Skin epidermis (tissue), 12 donors: Measurements from ENCODE around the gene APLP1.
A peak's percentile ranks its signal among the peaks of the same experiment; 100 is the strongest.
"Not testable (repeated sequence)": the region's sequence is repeated elsewhere in the genome, so short reads cannot be mapped to it uniquely, and the experiment has no call there.

Experiments
- H3K27ac ChIP-seq, 21 experiments: fragments of 200-600 bp; sonication (generic) in 11 of 21; one replicate each; pipeline ENCODE4 v1.5.0; 2020; ENCODE audit warnings: mild to moderate bottlenecking in 3 of 21, inconsistent platforms in 2 of 21, moderate library complexity in 2 of 21
- H3K4me3 ChIP-seq, 7 experiments: fragments of 200-600 bp; sonication (generic) in 2 of 7; one replicate each; pipeline ENCODE4 v1.5.0; 2020; ENCODE audit warnings: inconsistent platforms in 2 of 7, mild to moderate bottlenecking in 2 of 7, moderate library complexity in 1 of 7

Gene APLP1

DNA sequence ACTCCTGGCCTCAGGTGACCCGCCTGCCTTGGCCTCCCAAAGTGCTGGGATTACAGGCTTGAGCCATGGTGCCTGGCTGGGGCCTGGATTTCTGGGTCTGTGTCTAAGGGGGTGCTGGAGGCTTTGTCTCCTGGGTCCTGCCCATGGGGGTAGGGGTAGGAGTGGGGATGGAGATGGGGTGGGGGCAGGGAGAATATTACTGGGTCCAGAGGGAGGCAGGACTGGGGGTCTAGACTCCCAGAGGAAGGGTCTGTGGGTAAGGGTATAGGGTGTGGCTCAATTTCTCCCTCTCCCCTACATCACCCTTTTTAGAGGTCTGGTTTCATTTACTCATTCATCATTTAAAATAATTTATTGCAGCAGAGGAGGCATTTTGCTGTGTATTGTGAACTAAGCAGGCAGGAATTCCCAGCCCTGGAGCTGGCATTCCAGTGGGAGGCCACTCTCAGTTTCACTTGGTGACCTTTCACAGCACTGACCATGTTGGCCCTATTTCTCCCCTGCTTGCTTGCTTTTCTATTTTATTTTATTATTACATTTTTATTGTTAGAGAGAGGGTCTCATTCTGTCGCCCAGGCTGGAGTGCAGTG lies 32.8 kb downstream of the APLP1 start:
- Histone ChIP-seq H3K27ac (peak overlapping the region in 19 of 21 experiments; percentile 77 to 97 (median 91)), H3K4me3 (peak overlapping the region in 6 of 7 experiments; percentile 48 to 83 (median 71))

DNA sequence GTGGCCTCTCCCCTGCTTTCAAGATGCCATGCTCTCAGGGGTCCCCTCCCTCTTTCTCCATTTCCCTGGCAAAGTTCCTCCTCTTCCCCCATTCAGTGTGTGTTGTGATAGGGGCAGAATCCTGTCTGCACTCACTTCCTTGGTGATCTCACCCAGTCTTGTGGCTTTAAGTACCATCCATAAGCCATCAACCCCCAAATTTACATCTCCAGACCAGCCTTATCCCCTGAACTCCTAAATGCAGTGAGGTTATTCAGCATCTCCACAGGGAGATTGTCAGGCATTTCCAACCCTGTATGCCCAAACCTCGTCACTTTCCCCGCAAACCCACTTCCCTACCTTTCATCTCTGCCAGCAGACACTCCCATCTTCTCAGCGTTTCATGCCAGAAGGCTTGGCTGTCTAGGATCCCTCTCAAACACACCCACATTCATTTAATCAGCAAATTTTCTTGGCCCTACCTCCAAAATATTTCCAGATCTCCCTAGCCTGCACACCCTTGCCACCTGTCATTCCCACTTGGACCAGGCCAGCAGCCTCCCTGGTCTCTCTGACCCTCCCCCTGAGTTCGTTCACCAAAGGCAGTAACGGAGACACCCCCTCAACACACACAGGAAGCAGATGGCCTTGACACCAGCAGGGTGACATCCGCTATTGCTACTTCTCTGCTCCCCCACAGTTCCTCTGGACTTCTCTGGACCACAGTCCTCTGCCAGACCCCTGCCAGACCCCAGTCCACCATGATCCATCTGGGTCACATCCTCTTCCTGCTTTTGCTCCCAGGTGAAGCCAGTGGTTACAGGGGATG lies 33.7 kb downstream of the APLP1 start, which contains the start of gene HCST:
HCST (plus strand) TSS at position 676 of the 808 bp plus-strand sequence; CDS start at position 741, 65 bp downstream.
- Histone ChIP-seq H3K27ac (peak within 1 kb of the TSS in 20 of 21 experiments; percentile 67 to 97 (median 91)), H3K4me3 (peak within 1 kb of the TSS; percentile 5 to 83 (median 18))

DNA sequence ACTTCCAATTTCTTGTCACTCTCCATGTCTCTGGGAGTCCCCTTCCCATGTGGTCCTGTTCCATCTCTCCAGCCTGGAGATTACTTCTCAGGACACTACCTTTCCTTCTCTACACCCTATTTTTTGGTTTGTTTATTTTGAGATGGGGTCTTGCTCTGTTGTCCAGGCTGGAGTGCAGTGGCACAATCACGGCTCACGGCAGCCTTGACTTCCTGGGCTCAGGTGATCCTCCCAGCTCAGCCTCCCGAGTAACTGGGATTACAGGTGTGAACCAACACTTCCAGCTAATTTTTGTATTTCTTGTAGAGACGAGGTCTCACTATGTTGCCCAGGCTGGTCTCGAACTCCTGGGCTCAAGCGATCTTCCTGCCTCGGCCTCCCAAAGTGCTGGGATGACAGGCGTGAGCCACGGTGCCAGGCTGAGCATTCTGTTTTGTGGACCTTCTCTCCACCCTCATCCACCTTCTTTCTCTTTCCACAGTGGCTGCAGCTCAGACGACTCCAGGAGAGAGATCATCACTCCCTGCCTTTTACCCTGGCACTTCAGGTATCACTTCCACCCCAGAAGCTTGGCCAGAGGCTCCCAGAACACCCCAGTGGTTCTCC lies 34.6 kb downstream of the APLP1 start:
- H3K27ac ChIP-seq, result peak overlapping the region in 20 of 21 experiments; percentile 47 to 97 (median 90)
- peak overlapping the region; percentile 5 to 69 (median 18) for H3K4me3 ChIP-seq

DNA sequence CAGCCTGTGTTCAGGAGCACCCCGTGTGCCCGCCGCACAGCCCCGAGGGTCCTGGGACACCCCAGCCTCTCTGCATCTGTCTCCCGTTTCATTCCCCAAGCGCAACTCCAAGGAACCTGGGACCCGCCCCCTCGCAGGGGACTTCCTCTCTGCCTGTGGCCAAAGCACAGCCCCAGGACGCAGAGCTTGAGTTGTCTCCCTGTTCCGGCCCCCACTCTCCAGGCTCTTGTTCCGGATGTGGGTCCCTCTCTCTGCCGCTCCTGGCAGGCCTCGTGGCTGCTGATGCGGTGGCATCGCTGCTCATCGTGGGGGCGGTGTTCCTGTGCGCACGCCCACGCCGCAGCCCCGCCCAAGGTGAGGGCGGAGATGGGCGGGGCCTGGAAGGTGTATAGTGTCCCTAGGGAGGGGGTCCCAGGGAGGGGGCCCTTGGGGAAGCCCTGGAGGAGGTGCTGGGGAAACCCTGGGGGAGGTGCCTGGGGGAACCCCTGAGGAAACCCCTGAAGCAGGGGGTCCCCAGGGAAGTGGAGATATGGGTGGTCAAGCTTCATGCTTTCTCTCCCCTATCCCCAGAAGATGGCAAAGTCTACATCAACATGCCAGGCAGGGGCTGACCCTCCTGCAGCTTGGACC lies 35.3 kb downstream of the APLP1 start:
- H3K27ac ChIP-seq, result peak overlapping the region in 20 of 21 experiments; percentile 64 to 97 (median 90)
- H3K4me3 ChIP-seq, result peak overlapping the region; percentile 5 to 69 (median 18)

DNA sequence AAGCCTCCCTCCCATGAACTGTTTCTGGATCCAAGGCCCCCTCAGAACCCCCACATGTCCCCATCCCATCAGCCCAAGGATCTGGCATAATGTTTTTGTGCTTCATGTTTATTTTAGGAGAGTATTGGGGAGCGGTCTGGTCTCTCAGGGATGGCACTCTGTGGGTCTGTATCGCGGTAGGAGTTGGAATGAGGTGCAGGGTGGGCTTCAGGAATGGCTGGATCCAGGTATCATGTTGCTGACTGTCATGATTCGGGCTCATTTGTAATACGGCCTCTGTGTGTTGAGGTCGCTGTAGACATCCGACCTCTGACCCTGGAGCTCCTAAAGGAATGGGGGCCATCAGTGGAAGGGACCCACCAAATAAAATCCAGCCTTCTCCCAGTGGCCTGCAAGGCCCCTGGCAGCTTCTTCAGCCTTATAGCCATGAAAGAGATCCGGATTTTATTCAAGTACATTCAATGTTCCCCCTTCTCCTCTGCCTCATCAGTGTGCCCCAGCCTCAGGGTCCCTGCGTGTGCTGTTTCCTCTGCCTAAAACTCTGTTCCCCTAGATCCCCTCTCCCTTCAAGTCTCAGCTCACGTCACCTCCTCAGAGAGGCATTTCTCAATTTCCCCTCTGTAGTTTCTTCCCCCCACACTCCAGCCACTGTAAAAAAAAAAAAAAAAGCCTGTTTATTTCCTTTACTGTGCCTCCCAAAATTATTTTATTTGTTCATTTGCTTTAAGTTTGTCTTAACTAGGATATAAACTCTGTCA lies 36.1 kb downstream of the APLP1 start:
- Histone ChIP-seq H3K4me3 (no peak overlapping the region), H3K27ac (peak overlapping the region in 17 of 21 experiments; percentile 22 to 97 (median 91))

DNA sequence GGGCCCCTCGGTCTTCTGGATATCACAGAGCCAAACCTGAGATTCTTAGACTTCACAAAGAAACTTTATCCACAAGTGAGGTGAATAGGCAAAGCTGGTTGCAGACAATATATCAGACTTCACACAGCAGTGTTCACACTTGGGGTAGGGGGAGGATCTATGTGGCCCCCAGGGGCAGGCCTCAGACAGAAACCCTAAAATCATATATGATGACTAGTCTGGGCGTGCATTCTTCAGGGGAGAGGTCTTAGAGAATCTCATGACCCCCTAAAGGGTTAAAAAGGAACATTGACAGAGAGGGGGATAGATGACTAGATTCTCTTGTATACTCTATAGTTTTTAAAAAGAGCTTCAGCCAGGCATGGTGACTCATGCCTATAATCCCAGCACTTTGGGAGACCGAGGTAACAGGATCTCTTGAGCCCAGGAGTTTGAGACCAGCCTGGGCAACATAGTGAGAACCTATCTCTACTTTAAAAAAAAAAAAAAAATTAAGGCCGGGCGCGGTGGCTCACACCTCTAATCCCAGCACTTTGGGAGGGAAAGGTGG lies 36.9 kb downstream of the APLP1 start:
- no peak overlapping the region for H3K4me3 ChIP-seq
- peak overlapping the region in 15 of 21 experiments; percentile 22 to 97 (median 70) for H3K27ac ChIP-seq

DNA sequence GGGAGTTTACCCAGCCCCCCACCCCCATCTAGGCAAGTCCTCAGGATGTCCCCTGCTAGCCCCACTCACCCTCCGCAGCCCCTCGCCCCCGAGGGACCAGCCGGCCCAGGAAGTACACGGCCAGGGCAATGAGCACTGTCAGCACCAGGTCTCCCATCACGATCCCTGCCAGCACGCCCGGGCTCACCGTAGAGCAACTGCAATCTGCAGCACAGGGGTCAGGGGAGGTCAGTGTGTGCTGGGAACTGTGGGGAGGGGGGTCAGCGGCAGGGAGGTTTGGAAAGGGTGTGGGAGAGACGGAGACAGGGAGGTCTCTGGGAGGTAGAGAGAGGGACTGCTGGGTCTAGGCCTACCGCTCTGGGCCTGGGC lies 39.0 kb downstream of the APLP1 start:
- H3K27ac ChIP-seq, result peak overlapping the region in 20 of 21 experiments; percentile 2 to 88 (median 67)

DNA sequence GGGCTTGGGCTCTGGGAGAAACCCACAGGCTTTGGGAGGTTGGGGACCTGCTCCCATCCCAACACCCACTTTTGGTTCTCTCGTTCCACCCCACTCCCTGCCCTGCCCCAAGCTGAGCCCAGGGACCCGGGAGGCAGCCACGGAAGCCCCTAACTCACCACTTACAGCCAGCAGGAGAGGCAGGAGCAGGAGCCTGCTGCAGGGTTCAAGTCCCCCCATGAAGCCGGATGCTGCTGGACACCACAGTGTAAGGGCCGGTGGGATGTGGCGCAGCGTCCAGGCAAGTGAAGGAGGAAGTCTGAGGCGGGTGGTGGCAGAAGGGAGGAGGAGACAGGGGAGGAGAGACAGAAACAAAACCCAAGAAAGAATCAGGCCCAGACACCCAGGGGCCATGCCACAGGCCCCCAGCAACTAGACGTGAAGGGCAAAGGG lies 39.7 kb downstream of the APLP1 start, which contains the start of gene TYROBP:
TYROBP (minus strand) TSS at position 286 of the 432 bp plus-strand sequence; CDS start at position 219, 67 bp downstream.
- H3K4me3 ChIP-seq, result peak within 1 kb of the TSS in 6 of 7 experiments; percentile 7 to 33 (median 28)

More for the DNA sequence above, 39.0 kb downstream of the APLP1 start:
- peak overlapping the region in 6 of 7 experiments; percentile 7 to 33 (median 28) for H3K4me3 ChIP-seq

DNA sequence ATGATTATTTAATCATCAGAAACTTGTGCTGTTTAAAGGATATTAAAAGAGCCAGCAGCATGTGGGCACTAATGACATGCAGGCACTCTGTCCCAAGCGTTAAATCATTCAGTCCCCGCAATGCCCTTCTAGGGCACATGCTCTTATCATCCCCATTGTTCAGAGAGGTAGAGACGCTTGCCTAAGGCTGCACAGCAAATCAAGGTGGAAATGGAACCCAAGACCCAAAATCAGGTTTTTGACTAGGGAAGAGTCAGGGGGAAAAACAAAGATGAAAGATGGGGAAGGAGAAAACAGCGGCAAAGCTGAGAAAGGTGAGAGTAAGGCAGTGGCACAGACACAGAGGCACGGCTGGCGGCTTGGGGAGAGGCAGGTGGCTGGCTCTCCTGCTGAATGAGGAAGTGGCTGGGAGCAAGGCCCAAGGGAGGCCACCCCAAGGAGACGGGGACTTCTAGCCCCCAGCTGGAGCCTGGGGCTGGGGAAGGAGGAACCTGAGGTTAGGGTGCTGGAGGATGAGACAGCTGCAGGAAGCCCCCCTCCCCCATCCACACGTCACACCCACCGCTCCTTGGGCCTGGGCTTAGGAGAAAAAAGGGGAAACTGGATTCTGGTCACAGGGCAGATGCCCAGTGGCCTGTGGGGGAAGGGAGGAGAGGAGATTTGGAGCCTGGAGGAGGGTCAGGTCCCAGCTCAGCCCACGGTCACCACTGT lies 40.8 kb downstream of the APLP1 start:
- Histone ChIP-seq H3K4me3 (peak overlapping the region in 1 of 7 experiments; percentile 4), H3K27ac (peak overlapping the region in 17 of 21 experiments; percentile 54 to 88 (median 75))

More for the DNA sequence above, 39.7 kb downstream of the APLP1 start, which contains the start of gene TYROBP:
- peak within 1 kb of the TSS in 20 of 21 experiments; percentile 25 to 88 (median 67) for H3K27ac ChIP-seq

DNA sequence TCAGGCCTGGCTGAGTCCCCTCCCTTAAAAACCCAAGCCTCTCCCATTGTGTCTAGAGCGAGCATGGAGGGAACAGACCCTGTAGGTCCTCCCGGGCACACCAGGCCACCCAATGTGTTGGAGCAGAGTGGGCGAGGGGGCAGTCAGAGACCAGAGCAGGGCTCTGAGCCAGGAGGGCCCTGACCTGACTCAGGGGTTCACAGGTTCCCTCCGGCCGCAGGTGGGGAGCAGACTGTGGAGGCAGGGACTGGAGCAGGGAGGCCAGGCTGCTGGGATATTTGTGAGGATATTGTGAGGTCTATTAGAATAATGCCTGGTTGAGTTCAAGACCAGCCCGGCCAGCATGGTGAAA lies 41.3 kb downstream of the APLP1 start:
- peak overlapping the region in 19 of 21 experiments; percentile 54 to 88 (median 69) for H3K27ac ChIP-seq
- peak overlapping the region in 1 of 7 experiments; percentile 4 for H3K4me3 ChIP-seq

DNA sequence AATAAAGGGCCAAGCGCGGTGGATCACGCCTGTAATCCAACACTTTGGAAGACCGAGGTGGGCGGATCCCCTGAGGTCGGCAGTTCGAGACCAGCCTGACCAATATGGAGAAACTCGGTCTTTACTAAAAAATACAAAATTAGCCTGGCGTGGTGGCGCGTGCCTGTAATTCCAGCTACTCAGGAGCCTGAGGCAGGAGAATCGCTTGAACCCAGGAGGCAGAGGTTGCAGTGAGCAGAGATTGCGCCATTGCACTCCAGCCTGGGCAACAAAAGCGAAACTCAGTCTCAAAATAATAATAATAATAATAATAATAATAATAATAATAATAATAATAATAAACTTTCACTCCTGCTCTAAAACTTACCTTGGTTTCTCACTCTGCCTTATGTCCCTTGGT lies 42.0 kb downstream of the APLP1 start:
- H3K4me3 ChIP-seq, result not testable (repeated sequence)
- H3K27ac ChIP-seq, result peak overlapping the region in 10 of 21 experiments; percentile 64 to 88 (median 76)

DNA sequence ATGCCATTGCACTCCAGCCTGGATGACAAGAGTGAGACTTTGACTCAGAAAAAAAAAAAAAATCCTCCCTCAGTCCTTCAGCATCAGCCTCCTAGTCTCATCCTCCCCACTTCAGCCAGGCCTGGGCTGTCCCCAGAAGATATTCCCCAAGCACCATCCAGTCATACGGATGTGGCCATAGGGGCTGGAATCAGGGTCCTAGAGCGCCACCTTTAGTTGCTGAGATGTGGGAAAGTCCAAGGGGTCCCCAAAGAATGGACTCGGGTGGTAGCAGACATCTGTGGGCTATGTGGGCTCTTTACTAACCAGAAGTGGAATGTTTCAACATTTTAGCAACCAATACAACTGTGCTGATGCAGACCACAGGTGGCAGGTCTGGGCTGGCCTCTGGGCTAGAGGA lies 42.8 kb downstream of the APLP1 start:
- Histone ChIP-seq H3K4me3 (no peak overlapping the region), H3K27ac (peak overlapping the region in 6 of 21 experiments; percentile 0 to 52 (median 26))

DNA sequence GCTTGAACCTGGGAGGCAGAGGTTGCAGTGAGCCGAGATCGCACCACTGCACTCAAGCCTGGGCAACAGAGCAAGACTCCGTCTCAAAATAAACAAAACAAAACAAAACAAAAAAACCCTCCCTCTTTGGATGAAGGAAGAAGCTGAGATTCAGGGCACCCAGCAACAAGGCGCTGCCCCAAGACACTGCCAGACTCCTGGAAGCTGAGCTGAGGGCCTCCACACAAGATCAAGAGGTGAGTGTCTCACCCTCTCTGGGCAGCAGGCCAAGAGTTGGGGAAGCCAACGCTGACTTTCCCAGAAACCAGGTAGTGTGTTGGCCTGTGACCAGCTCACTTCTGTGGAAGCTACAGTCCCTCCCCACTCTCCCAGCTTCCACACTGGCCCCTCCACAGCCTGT lies 43.4 kb downstream of the APLP1 start:
- no peak overlapping the region for H3K4me3 ChIP-seq
- H3K27ac ChIP-seq, result peak overlapping the region in 8 of 21 experiments; percentile 0 to 52 (median 23)

DNA sequence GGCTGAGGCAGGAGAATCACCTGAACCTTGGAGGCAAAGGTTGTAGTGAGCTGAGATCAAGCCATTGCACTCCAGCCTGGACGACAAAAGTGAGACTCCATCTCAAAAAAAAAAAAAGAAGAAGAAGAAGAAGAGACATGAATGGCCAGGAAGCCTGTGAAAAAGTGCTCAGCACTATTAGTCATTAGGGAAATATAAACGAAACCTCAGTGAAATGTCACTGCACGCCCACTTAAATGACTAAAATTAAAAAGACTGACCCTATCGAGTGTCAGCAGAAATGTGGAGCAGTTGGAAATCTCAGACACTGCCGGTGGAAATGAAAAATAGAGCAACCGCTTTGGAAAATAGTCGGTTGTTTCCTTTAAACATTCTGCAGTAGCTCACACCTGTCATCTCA lies 45.2 kb downstream of the APLP1 start:
- H3K27ac ChIP-seq, result peak overlapping the region in 7 of 21 experiments; percentile 16 to 67 (median 30)
- no peak overlapping the region for H3K4me3 ChIP-seq

DNA sequence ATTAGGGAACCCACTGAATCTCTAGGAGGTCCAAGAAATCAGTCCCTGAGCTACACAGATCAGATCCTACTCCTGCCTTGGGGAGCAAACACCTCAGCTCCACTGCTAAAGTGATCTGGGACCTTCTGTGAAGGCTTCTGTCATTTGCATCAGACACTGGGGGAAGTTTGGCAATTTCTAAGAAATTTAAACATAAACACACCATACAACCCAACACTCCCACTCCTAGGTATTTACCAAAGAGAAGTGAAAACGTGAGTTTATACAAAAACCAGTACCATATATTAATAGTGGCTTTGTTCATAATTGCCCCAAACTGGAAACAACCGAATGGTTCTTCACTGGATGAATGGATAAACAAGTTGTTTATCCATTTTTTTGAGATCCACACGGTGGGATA lies 47.1 kb downstream of the APLP1 start:
- Histone ChIP-seq H3K4me3 (no peak overlapping the region), H3K27ac (peak overlapping the region in 1 of 21 experiments; percentile 29)

DNA sequence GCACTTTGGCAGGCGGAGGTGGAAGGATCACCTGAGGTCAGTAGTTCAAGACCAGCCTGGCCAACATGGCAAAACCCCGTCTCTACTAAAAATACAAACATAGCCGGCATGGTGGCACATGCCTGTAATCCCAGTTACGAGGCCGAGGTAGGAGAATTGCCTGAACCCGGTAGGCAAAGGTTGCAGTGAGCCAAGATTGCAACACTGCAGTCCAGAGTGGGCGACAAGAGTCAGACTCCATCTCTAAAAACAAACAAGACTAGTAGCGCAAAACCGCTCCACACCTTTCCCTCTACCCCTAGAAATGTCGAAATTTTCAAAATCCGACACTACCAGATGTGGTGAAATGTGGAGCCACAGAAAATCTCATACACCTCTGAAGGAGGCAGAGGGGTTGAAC lies 50.9 kb downstream of the APLP1 start:
- no peak overlapping the region for H3K27ac ChIP-seq

DNA sequence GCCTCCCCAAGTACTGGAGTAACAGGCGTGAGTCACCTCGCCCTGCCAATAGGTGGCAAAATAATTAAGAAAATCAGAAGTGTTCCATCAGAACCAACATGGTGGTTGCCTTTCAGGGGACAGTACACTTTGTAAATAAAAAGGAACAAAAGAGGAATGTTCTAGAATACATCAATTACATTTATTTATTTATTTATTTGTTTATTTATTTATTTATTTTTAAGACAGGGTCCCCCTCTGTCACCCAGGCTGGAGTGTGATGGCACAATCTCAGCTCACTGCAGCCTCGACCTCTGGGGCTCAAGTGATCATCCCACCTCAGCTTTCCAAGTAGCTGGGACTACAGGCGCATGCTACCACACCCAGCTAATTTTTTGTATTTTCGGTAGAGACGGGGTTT lies 52.6 kb downstream of the APLP1 start:
- H3K27ac ChIP-seq, result no peak overlapping the region
- H3K4me3 ChIP-seq, result no peak overlapping the region

More for the DNA sequence above, 50.9 kb downstream of the APLP1 start:
- no peak overlapping the region for H3K4me3 ChIP-seq

DNA sequence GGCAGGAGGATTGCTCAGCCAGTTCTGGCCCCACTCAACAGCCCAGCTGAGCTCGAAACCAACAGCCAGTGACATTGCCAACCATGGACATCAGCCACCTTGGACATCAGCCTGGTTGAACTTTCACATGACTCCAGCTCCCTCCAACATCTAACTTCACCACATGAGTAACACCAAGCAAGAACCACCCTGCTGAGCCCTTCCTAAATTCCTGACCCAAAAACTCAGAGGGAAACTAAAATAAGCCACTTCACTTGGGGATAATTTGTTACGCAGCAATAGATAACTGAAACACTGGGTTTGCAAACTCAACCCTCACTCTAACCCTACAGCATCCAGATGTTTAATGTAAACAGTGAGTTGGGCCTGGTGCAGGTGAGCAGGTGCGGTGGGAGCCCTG lies 57.1 kb downstream of the APLP1 start:
- no peak overlapping the region for H3K4me3 ChIP-seq
- H3K27ac ChIP-seq, result no peak overlapping the region
